ENCODE measurements around the gene UGT1A4.
"Not testable (repeated sequence)": the region's sequence is repeated elsewhere in the genome, so short reads cannot be mapped to it uniquely, and the experiment has no call there.

Gene UGT1A4

GRCh38 chr2:233700028-233700635 is 18.4 kb upstream of the UGT1A4 start:
- DNase-seq: no peak

- not testable (repeated sequence) for DNase-seq
These were observed 17.7 kb upstream of the UGT1A4 start for GRCh38 chr2:233700842-233701241.

- no peak for DNase-seq
These were observed 16.3 kb upstream of the UGT1A4 start for GRCh38 chr2:233702238-233702637.

GRCh38 chr2:233705911-233706506 is 12.5 kb upstream of the UGT1A4 start:
- DNase-seq: no peak

GRCh38 chr2:233706720-233707119 is 11.8 kb upstream of the UGT1A4 start:
- DNase-seq: no peak

GRCh38 chr2:233707940-233708644 is 10.4 kb upstream of the UGT1A4 start:
- DNase-seq: no peak

GRCh38 chr2:233708942-233709341 is 9.6 kb upstream of the UGT1A4 start:
- no peak for DNase-seq

GRCh38 chr2:233711312-233712008 is 7.1 kb upstream of the UGT1A4 start:
- peak in 1 of 2 experiments; percentile 2 for DNase-seq

GRCh38 chr2:233712611-233713261 is 5.8 kb upstream of the UGT1A4 start, which contains the start of gene UGT1A5:
Gene UGT1A5 (plus strand): TSS chr2:233712907. CDS start chr2:233712992, 85 bp downstream.
- DNase-seq: no peak

- no peak for DNase-seq
These were observed 5.3 kb upstream of the UGT1A4 start for GRCh38 chr2:233713262-233713615.

GRCh38 chr2:233714121-233714520 is 4.4 kb upstream of the UGT1A4 start:
- DNase-seq: no peak

- no peak for DNase-seq
These were observed 10.3 kb downstream of the UGT1A4 start, which contains the start of gene UGT1A3 for GRCh38 chr2:233728723-233729301. Gene UGT1A3 (plus strand): TSS chr2:233729042. CDS start chr2:233729127, 85 bp downstream.

- not testable (repeated sequence) for DNase-seq
These were observed 18.5 kb downstream of the UGT1A4 start for GRCh38 chr2:233736868-233737653.

GRCh38 chr2:233740870-233741269 is 22.3 kb downstream of the UGT1A4 start:
- no peak for DNase-seq

GRCh38 chr2:233743464-233744259 is 25.1 kb downstream of the UGT1A4 start:
- no peak for DNase-seq

- DNase-seq: no peak
These were observed 26.7 kb downstream of the UGT1A4 start for GRCh38 chr2:233745073-233745755.

GRCh38 chr2:233745838-233746237 is 27.3 kb downstream of the UGT1A4 start:
- DNase-seq: not testable (repeated sequence)

GRCh38 chr2:233746475-233747282 is 28.1 kb downstream of the UGT1A4 start:
- no peak for DNase-seq

GRCh38 chr2:233747283-233747544 is 28.7 kb downstream of the UGT1A4 start:
- no peak for DNase-seq

GRCh38 chr2:233750689-233751088 is 32.2 kb downstream of the UGT1A4 start:
- not testable (repeated sequence) for DNase-seq

Measured in cerebellar nuclear complex (tissue), 1 donor.